Epidermal melanocyte (primary cell): Measurements from ENCODE around the gene SLC2A8.

Experiments
- DNase-seq: peaks from one replicate; pipeline ENCODE4 v3.0.0; 2011; ENCODE audit warnings: low spot score; ENCODE audit not compliant: insufficient read length

Gene SLC2A8

DNA sequence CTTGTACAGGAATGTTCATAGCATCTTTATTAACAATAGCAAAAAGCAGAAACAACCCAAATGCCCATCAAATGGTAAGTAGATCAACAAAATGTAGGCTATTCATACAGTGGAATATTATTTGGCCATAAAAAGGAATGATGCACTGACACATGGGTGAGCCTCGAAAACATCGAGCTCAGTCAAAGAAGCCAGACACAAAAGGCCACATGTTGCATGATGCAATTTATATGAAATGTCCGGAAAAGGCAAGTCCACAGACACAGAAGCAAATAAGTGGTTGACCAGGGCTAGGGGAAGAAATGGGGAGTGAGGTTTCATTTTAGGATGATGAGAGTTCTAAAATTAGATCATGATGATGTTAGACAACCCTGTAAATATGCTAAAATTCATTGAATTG lies 16.5 kb upstream of the SLC2A8 start:
- no peak for DNase-seq

DNA sequence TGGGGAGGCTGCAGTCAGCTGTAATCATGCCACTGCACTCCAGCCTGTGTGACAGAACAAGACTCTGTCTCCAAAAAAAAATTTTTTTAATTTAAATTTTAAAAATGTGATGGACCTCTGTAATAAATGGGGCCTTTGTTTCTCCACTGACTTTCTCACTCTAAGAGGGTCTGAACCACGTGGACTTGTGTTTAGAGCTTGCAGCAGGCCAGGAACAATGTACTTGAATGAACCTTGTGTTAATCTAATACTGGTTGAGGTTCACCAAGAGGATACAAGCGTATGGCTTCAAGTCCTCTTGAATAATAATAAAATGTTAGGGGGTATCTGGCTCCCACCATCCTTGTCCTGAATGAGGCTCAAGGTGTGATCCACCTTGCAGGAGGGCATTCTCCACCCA lies 14.4 kb upstream of the SLC2A8 start:
- peak; percentile 52 for DNase-seq

GRCh38 chr9:127384016-127384730 lies 12.8 kb upstream of the SLC2A8 start:
- no peak for DNase-seq

DNA sequence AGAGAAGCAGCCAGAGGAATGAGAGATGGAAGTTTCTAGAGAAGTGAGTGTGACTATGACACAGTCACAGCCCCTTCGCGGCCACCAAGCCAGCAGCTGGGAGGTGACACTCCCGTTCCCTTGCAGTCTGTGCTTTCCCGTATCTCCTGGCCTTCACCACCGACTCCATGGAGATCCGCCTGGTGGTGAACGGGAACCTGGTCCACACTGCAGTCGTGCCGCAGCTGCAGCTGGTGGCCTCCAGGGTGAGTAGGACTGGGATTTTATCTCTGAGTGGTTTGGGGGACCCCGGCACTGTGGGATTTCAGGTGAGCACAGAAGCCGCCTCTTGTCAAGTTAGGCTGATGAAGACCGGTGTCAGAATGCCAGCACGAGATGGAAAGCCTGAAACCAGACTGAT lies 12.1 kb upstream of the SLC2A8 start:
- DNase-seq = no peak

- DNase-seq = no peak
Observed at GRCh38 chr9:127386249-127386648, 10.7 kb upstream of the SLC2A8 start.

DNA sequence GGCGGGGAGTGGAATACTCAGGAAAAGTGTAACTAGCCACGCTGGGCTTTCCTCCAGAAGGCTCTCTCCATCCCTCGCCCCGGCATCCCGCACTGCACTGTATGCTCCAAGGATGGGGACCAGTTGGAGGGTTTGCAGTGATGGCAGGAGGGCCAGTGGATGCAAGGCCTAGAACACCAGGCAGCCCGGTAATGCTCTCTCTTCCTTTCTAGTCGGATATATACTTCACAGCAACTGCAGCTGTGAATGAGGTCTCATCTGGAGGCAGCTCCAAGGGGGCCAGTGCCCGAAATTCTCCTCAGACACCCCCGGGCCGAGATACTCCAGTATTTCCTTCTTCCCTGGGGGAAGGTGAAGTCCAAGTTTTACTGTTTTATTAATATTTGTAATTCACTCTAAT lies 10.0 kb upstream of the SLC2A8 start:
- no peak for DNase-seq

- DNase-seq = peak; percentile 92
Observed at GRCh38 chr9:127388037-127388855, 8.7 kb upstream of the SLC2A8 start.

DNA sequence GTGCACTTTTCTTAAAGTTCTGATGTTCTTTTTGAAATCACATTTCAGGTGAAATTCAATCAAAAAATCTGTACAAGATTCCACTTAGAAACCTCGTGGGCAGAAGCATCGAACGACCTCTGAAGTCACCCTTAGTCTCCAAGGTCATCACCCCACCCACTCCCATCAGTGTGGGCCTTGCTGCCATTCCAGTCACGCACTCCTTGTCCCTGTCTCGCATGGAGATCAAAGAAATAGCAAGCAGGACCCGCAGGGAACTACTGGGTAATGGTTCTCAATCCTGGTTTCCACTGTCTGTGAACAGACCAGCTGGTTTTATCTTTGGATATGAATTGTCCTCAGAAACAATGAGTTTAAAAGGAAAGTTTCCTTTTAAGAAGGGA lies 8.1 kb upstream of the SLC2A8 start:
- no peak for DNase-seq

GRCh38 chr9:127389381-127390247 lies 7.4 kb upstream of the SLC2A8 start:
- DNase-seq = no peak

GRCh38 chr9:127390248-127390545 lies 6.8 kb upstream of the SLC2A8 start:
- no peak for DNase-seq

GRCh38 chr9:127390563-127390962 lies 6.4 kb upstream of the SLC2A8 start:
- DNase-seq = no peak

DNA sequence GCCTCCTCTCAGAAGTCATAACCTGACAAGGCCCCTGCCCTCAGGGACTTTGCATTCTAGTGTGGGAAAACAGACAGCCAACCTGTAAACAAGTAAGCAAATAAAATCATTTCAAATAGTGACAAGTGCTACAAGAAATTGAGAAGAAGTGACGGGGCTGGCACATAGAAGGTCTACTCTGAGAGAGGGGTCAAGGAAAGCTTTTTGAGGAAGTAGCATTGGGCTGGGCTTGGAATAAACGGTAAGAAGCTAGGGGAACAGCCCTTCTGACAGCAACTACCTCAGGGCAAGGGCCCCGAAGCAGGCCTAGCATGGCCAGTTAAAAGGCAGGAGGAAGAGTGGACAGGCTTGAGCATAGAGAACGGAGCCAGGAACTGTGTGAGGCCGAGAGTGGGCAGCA lies 4.8 kb upstream of the SLC2A8 start:
- DNase-seq = no peak

GRCh38 chr9:127392976-127393375 lies 4.0 kb upstream of the SLC2A8 start:
- no peak for DNase-seq

DNA sequence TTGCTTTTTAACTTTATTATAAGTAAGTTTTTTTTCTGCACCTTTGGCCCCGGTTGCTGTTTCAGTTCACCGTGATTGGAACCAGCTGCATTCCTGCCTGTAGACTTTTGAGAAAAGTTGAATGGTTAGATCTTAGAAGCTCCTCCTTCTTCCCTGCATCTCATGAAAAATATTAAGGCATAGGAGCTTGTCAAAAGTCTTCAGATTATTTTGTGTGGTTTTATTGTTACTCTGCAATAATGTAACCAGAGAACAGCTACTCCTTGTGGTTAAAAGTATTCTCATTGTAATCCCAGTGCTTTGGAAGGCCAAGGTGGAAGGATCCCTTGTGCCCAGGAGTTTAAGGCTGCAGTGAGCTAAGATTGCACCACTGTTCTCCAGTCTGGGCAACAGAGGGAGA lies 3.3 kb upstream of the SLC2A8 start:
- no peak for DNase-seq

- no peak for DNase-seq
Observed at GRCh38 chr9:127395497-127396252, 1.3 kb upstream of the SLC2A8 start.

DNA sequence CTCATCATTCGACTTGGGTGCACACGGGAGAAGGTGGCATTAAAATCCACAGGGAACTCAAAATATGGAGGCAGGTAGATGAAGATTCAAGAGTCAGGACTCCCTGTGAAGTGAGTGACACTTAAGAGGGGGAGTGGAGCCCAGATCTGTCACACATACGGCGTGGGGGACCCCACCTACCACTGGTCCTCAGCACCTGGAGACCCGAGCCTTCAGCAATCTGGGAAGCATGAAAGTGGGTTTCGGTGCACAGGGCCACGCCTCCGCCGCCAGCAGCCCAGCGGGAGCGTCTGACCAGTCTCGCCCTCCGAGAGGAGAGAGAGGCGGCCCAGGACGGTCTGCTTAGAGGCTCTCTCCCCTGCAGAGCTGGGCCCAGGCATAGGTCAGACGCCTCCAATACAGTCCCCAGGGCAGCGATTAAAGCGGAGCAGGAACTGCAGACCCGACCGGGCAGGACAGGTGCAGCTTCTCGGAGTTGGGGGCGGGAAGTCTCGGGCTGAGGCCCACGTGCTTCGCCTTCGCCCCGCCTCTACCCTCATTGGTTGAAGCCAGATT lies 639 bp upstream of the SLC2A8 start:
- no peak for DNase-seq

GRCh38 chr9:127397646-127398274 lies 791 bp downstream of the SLC2A8 start:
- DNase-seq = peak; percentile 23

- no peak for DNase-seq
Observed at GRCh38 chr9:127398275-127398647, 1.3 kb downstream of the SLC2A8 start.

GRCh38 chr9:127398715-127399400 lies 1.9 kb downstream of the SLC2A8 start:
- DNase-seq = no peak

DNA sequence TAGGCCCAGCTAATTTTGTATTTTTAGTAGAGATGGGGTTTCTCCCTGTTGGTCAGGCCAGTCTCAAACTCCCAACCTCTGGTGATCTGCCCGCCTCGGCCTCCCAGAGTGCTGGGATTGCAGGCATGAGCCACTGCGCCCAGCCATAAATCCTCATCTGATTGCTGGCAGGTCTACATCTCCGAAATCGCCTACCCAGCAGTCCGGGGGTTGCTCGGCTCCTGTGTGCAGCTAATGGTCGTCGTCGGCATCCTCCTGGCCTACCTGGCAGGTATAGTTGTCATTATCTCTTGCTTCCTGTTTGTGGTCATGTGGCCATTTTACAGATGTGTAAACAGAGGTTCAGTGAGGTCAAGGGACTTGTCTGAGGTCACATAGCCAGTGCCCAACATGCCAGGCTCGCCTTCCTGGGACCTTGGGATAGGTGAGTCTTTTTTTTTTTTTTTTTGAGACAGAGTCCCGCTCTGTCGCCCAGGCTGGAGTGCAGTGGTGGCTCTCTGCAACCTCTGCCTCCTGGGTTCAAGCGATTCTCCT lies 2.8 kb downstream of the SLC2A8 start:
- no peak for DNase-seq
